Ishikawa (cell line): ENCODE data around the gene RND3.

ENCODE experiments used
- CEBPB ChIP-seq: IDR thresholded peaks from 2 replicates; pipeline ENCODE4 v1.6.1; 2012
- CREB1 ChIP-seq: IDR thresholded peaks from 2 replicates; pipeline ENCODE4 v1.6.1; 2012; ENCODE audit warnings: low read depth
- EGR1 ChIP-seq: IDR thresholded peaks from 2 replicates; pipeline ENCODE4 v1.6.1; 2012
- EP300 ChIP-seq: IDR thresholded peaks from 2 replicates; pipeline ENCODE4 v1.6.1; 2012; ENCODE audit warnings: borderline replicate concordance
- FOXM1 ChIP-seq: IDR thresholded peaks from 2 replicates; pipeline ENCODE4 v1.6.1; 2012; ENCODE audit warnings: low read depth, borderline replicate concordance
- NFIC ChIP-seq: IDR thresholded peaks from 2 replicates; pipeline ENCODE4 v1.6.1; 2012
- RAD21 ChIP-seq: IDR thresholded peaks from 2 replicates; pipeline ENCODE4 v1.6.1; 2012; ENCODE audit warnings: low read depth
- TAF1 ChIP-seq: IDR thresholded peaks from 2 replicates; pipeline ENCODE4 v1.6.1; 2012; ENCODE audit warnings: low read depth, mild to moderate bottlenecking
- TCF12 ChIP-seq: IDR thresholded peaks from 2 replicates; pipeline ENCODE4 v1.6.1; 2012; ENCODE audit warnings: low read depth
- TEAD4 ChIP-seq: IDR thresholded peaks from 2 replicates; pipeline ENCODE4 v1.6.1; 2012
- YY1 ChIP-seq: IDR thresholded peaks from 2 replicates; pipeline ENCODE4 v1.6.1; 2012; ENCODE audit warnings: low read depth
- ZBTB7A ChIP-seq: IDR thresholded peaks from 2 replicates; pipeline ENCODE4 v1.6.1; 2012; ENCODE audit warnings: low read depth
- TF ChIP-seq, protein P1 (sequence below): IDR thresholded peaks from 2 replicates; pipeline ENCODE4 v1.6.1; 2012; ENCODE audit warnings: low read depth, mild to moderate bottlenecking
- TF ChIP-seq, protein P2 (sequence below): IDR thresholded peaks from 2 replicates; pipeline ENCODE4 v1.6.1; 2012
- TF ChIP-seq, protein P3 (sequence below): IDR thresholded peaks from 2 replicates; pipeline ENCODE4 v1.6.1; 2012

RND3 gene

DNA sequence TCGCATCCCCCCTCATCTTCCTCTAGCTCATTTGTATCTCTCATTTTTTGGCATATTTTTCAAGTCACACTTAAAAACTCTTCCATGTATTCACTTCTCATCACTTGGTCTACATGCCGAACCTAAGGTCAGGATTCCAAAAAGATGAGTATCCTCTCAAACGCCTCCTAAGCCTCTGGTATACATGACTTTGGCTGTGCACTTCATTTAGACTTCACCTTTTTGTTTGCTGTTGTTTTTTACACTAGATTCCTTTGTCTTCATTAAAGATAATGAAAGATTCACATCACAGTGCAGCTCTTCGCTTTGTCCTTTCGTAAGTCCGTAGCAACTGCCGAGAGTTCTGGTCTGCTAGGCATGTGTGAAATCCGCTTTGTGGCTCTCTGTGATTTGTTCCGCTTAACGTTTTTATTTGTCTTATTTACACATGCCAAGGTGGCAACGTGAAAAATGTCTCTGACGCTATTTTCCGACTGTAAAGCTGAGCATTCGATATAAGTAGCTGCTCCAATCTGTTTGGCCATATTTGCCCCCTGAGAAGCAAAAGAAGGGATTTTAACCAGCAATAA, 17.7 kb downstream of the RND3 start:
- TF ChIP-seq TCF12, result no peak
- TF ChIP-seq ZBTB7A, result no peak
- TF ChIP-seq NFIC, result no peak
- TF ChIP-seq YY1, result no peak
- no peak for TF ChIP-seq FOXM1
- TF ChIP-seq, protein P1, sequence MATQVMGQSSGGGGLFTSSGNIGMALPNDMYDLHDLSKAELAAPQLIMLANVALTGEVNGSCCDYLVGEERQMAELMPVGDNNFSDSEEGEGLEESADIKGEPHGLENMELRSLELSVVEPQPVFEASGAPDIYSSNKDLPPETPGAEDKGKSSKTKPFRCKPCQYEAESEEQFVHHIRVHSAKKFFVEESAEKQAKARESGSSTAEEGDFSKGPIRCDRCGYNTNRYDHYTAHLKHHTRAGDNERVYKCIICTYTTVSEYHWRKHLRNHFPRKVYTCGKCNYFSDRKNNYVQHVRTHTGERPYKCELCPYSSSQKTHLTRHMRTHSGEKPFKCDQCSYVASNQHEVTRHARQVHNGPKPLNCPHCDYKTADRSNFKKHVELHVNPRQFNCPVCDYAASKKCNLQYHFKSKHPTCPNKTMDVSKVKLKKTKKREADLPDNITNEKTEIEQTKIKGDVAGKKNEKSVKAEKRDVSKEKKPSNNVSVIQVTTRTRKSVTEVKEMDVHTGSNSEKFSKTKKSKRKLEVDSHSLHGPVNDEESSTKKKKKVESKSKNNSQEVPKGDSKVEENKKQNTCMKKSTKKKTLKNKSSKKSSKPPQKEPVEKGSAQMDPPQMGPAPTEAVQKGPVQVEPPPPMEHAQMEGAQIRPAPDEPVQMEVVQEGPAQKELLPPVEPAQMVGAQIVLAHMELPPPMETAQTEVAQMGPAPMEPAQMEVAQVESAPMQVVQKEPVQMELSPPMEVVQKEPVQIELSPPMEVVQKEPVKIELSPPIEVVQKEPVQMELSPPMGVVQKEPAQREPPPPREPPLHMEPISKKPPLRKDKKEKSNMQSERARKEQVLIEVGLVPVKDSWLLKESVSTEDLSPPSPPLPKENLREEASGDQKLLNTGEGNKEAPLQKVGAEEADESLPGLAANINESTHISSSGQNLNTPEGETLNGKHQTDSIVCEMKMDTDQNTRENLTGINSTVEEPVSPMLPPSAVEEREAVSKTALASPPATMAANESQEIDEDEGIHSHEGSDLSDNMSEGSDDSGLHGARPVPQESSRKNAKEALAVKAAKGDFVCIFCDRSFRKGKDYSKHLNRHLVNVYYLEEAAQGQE, result no peak
- TF ChIP-seq, protein P2, sequence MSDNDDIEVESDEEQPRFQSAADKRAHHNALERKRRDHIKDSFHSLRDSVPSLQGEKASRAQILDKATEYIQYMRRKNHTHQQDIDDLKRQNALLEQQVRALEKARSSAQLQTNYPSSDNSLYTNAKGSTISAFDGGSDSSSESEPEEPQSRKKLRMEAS, result no peak
- TF ChIP-seq TAF1, result no peak
- TF ChIP-seq TEAD4, result no peak
- TF ChIP-seq RAD21, result no peak
- no peak for TF ChIP-seq CREB1
- TF ChIP-seq EP300, result no peak
- TF ChIP-seq EGR1, result no peak
- TF ChIP-seq CEBPB, result no peak
- TF ChIP-seq, protein P3, sequence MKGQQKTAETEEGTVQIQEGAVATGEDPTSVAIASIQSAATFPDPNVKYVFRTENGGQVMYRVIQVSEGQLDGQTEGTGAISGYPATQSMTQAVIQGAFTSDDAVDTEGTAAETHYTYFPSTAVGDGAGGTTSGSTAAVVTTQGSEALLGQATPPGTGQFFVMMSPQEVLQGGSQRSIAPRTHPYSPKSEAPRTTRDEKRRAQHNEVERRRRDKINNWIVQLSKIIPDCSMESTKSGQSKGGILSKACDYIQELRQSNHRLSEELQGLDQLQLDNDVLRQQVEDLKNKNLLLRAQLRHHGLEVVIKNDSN, result no peak

DNA sequence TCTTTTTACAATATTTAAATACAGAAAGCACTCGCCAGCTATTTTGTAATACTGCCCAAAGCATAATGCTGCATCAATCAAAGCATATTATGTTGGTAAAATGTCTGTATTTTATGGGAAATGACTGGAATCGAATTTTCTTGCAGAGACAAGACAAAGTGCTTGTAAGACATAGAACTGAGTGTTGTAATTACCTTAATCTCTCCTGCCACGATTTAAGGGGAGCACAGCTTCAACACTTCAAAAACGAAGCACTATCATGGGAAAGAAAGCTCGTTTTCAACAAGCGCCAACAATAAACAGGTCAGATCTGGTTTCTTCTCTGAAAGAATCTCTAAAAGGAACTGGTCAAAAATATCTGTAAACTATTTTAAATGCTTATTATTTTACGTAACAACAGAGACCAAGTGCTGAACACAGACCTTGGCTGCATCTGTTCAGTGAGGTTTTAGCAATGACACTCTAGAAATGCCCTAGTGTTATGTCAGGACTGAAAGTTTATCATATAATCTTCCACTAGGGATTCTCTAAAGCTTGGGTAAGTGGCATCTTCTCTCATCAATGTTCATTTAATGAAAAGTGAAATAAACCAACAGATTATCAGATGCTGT, 19.0 kb downstream of the RND3 start:
- no peak for TF ChIP-seq FOXM1
- no peak for TF ChIP-seq TEAD4
- no peak for TF ChIP-seq YY1
- no peak for TF ChIP-seq TAF1
- no peak for TF ChIP-seq NFIC
- TF ChIP-seq, protein P3, result no peak
- TF ChIP-seq EP300, result no peak
- no peak for TF ChIP-seq RAD21
- no peak for TF ChIP-seq EGR1

DNA sequence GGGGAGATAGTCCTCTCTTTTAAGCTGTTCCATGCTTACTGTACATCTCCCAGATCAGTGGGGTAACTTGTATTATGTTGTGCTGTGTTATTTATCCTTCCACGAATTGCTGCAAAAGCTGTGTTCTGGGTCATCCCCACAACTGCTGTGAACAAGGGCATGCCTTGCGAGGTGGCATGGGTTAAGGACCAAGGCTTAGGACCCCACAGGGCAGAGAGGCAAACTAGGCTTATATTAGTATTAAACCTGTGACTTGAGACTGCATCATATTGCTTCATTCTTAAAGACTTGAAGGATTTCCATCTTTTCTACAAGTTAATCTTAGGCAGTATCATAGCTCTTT, 19.9 kb downstream of the RND3 start:
- TF ChIP-seq TAF1 (no peak), CEBPB (no peak)

DNA sequence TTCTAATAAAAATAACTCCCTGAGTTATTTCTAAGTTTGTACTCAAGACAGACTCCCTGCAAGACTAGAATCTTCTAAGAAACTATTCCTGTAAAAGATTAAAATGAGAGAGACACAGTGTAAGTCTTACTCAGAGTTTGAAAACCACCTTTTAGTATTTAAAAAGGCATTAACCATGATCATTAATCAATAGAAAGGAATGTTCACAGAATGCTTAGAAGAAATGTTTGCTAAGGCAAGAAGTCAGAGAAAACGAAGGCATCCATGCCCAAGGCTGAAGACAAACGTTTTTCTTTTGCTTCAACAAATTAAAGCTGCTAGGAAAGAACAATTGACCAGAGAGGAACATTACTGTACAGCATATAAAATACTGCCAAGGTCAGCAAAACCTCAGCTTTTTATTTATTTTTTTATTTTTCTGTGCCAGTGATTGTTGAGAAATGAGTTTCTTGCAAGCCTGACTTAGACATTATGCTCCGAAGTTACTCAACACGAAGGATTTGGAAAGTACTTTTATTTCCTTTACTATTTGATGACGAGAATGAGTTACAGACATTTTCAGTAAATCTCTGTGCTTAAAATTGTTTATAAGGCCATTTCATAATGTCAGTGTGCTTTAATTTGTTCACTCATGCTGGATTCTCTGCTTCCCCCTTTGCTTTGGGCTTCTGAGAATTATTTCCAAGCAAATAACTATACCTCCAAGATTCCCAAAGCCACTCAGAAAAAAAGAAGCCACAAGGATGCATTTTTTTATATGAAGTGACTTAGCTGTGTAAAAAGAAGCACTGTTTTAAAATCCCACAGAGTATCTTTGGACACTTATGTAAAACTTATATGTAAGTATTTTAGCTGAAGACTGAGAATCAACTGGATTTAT, 20.5 kb downstream of the RND3 start:
- no peak for TF ChIP-seq NFIC
- no peak for TF ChIP-seq CEBPB
- no peak for TF ChIP-seq FOXM1
- no peak for TF ChIP-seq TEAD4
- TF ChIP-seq EP300, result no peak
- TF ChIP-seq TAF1, result no peak
- no peak for TF ChIP-seq YY1
- no peak for TF ChIP-seq TCF12
- TF ChIP-seq CREB1, result no peak

DNA sequence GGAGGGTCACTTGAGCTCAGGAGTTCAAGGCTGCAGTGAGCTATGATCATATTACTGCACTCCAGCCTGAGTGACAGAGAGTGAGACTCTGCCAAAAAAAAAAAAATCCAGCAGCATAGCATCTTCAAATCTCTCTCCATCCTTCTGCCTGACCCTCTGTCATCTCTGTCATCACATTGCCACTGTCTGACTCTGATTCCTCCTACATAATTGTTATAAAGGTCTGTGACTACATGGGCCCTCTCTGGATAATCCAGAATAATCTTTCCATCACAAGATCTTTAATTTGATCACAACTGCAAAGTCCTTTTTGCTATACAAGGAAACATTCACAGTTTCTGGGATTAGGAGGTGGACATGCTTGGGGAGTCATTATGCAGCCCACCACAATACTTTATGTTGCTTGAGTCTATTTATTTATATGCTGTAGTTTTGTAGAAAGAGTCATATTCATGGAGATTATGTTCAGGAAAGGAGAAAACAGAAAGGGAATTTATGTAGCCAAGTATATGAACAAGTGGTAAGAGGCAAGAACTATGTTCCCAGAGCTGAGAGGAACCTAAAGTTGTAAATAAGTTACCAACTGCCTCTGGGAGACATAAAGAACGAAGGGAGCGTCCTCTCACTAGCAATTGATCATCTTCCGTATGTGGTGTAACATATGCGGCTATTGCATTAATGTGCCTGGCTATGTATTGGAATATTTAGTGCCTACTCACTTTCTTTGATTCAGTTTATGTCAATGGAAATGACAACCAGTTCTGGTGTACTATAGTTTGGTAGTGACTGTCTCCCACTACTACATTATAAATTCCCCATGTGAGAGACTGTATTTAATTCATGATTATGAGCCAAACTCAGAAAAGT, 21.5 kb downstream of the RND3 start:
- TF ChIP-seq FOXM1 (no peak), RAD21 (no peak), YY1 (no peak), TAF1 (no peak), CEBPB (no peak), TCF12 (no peak), CREB1 (no peak), EGR1 (no peak), TEAD4 (no peak), ZBTB7A (no peak), NFIC (no peak), EP300 (no peak)
- TF ChIP-seq, protein P3, result no peak
- TF ChIP-seq, protein P1, result no peak
- TF ChIP-seq, protein P2, result no peak
